HG03108 (cell line): Measurements from ENCODE around the gene FOXP1.
"Not testable (repeated sequence)": the region's sequence is repeated elsewhere in the genome, so short reads cannot be mapped to it uniquely, and the experiment has no call there.

Source experiments
- ATAC-seq: cut with Tn5 transposase; IDR thresholded peaks from one replicate; pipeline ENCODE4 v1.9.1; 2021; ENCODE audit warnings: moderate library complexity; ENCODE audit not compliant: unreplicated experiment

The FOXP1 gene

DNA sequence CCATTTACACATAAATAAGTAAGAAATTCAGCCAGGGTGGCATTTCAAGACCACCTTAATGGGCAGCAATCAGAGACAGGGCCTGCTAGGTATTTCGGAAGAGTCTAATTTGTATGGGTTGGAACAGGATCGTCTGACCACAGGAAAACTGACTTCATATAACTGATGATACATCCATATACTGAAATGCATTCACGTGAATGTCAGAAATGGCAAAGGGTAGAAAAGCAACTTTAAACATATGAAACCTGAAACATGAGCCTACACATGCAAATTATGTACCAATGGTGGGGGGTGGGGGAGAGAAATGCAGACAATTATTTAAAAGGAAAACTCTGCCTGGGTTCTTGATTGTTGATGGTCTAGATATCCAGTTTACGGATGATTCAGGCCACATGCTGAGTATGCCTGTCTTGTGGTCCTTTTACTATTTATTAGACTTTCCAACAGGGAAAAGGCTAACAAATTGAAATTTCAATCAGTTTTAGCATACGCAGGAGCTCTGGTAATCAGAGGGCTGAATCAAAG, 582.2 kb downstream of the FOXP1 start:
- no peak for ATAC-seq

DNA sequence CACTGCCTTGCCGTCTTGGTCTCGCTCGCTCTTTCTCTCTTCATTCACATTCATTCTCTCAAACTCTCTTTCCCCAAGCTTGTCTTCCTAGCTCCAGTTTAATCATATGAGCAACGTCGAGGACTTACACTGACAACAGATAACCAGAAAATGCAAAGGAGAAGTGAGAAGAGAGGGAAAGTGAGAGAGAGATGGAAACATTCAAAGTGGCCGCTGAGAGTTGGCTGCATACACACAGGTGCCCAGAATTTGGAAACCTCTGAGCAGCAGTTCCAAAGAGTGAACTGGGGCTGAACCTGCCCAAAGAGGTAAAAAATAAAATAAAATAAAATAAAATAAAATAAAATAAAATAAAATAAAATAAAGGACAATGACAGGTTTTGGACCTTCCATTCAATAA, 583.0 kb downstream of the FOXP1 start:
- no peak for ATAC-seq

DNA sequence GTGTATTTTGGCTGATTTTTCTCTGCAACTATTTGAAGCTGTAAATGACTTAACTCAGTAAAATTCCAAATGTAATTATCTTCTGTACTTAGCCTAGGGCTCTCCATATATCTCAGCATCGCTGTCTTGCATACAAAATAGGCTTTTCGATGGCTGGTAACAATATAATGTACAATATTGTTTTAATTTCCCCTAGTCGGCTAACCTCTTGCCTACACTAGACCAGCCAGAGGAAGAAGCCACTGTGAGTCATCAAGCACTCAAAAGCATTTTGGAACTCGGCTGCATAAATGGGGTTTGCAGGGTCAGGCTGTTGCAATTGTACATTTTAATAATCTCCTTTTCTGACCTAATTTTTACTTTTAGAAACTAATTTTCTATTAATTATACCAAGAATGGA, 583.8 kb downstream of the FOXP1 start:
- no peak for ATAC-seq

DNA sequence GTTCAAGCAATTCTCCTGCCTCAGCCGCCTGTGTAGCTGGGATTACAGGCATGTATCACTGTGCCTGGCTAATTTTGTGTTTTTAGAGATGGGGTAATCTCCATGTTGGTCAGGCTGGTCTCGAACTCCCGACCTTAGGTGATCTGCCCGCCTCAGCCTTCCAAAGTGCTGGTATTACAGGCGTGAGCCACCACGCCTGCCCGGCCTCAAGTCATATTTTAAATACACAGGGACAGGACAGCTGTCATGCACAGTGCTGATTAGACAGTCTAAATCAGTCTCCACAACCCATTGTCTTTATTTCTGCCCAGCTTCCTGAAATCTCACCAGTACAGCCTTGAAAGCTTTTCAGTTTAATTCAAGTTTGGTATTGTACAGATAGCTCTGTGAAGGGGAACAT, 587.4 kb downstream of the FOXP1 start:
- ATAC-seq, result no peak

DNA sequence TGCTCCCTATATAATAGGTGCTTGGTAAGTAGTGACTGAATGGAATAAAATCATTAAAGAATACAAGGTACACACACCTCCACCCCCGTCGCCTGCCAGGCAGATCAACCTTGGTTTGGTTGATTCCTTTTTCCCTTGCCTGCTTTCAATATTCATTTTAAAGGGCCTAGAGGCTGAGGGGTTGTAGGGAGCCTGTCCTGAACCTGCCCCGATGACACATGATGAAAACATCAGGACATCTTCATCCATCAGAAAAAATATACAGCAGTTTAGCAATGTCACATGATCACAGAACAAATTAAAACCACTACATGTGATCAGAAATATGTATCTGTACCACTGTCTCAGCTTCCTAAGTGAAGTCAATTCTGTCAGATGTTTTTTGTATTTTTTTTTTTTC, 588.9 kb downstream of the FOXP1 start:
- no peak for ATAC-seq

DNA sequence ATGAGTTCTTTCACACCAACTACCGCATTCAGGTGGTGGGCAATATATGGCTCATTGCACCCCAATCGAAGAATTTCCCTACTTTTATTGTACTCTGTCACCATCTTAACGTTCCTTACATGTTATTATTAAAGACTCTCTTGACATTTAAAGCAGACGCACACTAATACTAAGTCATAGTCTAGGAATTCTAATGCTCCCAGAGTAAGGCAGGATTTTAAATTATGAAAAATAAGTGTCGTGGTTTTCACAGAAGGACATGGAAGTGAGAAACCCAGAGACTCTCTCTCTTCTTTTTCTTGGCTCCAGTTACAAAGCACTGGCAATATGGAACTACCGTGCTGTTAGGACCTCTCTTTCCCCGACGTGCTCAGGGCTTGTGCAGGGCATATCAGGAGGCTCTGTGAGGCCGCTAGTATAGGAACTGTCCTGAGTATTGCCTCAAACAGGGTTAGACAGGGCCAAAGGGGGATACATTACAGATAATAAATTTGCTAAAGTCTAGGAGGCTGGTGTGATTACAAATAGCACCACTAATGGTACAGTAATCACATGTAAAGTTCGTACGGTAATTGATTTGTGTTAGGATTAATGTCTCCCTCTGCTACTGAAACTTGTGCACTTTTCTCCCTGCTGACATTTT, 590.8 kb downstream of the FOXP1 start:
- no peak for ATAC-seq

DNA sequence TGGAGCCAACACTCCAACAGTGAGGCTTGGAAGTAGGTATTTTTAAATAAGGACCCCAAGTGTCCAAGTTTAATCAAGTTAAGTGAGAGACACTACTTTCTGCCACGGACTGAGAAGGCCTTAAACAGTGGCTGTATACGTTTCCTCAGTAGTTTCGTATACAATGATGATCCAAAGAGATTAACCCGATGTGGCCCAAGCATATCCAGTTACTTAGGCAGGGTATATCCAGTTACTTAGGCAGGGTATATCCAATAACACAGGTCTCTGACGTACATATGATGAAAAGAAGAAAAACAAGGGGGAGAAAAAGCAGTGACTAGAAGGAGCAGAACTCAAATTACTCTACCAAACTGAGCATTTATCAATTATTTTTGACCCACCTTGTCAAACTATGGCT, 591.4 kb downstream of the FOXP1 start:
- no peak for ATAC-seq

DNA sequence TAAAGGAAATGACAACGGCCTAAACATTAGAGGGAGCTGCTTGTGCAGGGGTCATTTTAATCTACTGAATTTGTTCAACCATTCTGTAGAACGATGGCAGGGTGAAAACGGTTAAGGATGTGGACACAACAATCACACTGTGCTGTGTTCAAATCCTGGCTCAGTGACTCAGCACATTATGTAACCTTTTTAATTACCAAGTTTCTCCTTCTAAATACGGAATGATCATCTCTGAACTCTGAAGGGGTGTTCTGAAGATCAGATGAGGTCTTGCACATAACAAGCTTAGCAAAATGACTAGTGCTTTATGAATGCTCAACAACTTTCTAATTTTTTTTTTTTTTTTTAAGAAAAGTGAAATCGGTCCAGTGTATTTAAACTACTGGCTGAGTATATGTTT, 592.8 kb downstream of the FOXP1 start:
- no peak for ATAC-seq

DNA sequence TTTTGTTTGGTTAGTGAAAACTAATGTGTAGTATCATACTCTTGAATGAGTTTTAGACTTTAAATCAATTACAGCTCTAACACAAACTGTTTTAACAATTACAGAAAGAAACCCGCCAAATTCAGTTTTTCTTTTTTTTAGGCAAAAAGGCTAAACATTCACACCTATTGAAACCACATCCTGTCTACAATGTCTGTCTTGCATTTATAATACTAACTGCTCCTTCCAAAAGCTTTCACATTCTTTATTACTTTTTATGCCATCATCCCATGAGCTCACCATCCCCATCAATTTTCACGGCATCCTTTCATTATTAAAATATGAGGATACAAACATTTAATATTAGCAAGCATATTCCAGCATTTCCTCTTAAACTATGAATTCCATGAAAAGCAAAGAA, 593.3 kb downstream of the FOXP1 start:
- no peak for ATAC-seq

DNA sequence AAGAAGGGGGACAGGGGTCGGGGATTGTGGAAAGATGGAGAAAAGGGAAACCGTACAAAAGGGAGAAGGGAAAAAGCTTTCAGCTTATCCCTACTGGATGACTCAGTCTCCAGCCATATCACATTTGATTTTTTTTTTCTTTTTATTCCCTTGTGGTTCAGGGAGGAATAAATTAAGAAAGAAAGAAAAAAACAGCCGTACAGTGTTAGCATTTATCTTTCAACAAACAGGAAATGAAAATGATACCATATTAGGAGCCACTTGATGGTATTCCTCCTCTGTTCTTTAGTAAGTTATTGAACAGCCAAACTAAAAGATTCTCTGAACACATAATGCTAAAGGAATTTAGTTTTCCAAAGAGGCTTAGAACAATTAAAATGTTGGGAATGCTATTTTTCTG, 594.4 kb downstream of the FOXP1 start:
- ATAC-seq, result no peak

DNA sequence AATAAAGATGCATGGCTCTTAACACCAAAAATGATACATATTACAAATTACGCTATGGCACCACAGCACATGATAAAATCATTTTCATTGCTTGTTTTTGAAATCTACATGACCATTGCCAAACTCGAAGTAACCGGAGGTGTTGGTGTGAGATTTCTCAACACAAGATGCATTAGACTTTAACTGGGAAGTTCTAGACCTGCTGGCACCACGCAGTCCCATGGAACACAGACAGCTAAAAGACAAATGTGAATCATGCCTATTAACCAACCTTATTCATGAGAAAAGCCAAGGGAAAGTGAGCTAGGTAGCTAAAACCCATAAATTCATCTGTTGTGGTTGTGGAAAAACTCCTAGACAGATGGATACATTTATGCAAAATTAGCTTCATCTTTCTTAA, 595.4 kb downstream of the FOXP1 start:
- ATAC-seq, result no peak

DNA sequence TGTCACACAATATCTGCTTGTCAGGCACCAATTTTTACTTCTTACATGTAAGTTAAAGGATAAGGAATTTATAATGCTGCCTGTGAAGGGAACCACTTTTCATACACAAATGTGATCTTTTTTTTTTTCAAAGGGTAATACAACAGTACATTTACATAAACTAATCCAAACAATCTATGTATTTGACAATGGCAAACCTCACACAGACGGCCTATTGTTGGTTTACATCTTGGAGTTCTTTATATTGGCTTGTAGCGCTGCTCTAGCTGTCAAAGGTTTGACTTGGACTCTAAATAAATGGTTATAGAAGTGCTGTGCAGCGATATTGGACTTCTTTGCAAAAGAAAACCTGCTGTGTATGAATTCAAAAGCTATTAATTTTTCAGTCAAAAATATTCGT, 598.0 kb downstream of the FOXP1 start:
- ATAC-seq, result no peak

DNA sequence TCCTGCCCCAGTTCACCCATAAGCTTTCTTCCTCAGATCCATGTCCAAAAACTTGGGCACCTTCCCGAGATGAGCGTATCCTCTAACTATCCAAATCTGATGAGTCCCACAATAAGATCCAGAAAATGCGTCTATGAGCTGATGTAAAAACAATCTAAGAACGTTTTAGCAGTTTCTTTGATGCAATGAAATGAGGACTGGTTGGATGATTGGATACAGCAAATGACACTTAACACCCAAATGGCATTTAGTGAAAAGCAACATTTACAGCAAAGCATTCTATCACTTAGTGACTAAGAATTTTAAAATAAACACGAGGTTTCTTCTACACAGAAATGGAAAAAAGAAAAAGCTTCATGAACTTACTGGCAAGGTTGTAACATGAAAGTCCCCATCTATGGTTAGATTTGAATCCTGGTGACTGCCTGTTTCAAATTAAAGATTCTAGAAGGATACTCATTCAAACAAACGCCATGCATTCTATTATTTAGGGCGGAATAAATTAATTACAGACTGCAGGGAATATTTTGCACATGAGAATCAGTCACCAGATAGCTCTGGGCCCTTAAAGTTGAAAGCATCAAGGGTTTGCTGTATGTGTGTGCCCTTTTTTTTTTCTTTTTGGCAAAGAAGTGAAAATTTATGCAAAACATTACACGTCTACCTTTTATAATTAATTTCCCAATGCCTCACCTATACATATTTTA, 598.6 kb downstream of the FOXP1 start:
- ATAC-seq, result no peak

DNA sequence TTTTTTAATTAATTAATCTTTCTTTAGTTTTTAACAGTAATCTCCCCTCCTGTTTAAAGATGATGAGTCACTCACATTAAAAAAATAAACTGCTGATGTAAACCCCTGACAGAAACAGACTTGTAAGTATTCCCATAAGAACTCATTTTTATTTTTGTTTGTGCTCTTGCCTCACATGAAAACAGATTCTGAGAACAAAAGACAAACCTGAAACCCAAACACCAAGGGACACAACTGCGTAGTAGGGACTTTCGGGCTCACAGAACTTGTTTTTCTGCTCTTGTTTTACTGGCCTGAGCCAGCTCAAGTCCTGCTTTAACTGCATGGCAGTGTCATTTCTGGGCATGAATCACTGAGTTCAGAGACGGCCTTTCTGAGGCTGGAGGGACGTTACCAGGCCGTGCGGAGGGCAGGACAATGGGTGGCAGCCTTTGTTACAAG, 600.8 kb downstream of the FOXP1 start:
- ATAC-seq, result peak; percentile 79

DNA sequence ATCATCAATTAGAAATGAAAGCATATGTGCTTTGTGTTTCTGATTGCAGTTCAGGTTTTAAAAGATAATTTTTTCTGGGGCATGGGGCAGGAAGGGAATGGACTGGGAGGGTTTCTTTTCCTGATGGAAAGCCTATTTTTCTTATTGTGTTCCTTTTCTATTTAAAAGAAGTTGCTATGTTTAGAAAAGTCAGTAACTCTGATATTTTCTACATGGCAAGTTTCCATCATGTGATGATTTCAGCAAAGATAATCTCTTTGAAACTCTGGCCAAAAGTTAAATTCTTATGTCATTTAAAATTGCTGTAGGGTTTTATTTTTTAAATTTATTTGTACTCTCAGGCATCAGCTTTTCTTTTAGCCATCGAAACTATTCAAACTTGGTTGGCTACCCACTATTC, 601.2 kb downstream of the FOXP1 start:
- no peak for ATAC-seq

DNA sequence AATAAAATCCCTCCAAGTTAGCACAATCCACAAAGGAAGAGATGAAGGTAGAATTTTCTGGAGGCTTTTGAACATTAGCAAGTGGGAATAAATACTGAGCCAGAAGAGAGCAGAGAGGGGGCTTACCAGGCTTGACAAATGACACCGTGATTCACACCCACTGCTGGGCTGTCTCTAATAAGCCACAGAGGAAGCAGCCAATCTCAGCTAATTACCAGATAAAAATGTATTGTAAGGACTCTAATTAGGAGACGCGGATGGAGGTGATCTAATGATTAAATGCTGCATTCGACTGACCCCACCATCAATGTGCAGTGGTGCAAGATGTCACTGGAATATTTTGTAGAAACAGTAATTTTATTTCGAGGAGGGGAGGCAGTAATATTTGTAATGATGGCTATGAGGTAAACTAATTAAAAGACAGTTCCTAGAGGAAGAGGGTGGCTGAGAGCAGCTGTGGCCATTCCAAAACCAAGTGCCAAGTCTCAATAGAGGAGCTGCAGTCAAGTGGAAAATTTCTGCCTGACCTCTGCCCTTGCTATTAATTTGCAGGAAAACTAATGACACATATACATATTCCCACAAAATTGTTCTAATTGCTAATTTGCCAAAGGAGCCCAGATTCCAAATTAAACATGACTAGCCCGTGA, 602.2 kb downstream of the FOXP1 start:
- no peak for ATAC-seq

DNA sequence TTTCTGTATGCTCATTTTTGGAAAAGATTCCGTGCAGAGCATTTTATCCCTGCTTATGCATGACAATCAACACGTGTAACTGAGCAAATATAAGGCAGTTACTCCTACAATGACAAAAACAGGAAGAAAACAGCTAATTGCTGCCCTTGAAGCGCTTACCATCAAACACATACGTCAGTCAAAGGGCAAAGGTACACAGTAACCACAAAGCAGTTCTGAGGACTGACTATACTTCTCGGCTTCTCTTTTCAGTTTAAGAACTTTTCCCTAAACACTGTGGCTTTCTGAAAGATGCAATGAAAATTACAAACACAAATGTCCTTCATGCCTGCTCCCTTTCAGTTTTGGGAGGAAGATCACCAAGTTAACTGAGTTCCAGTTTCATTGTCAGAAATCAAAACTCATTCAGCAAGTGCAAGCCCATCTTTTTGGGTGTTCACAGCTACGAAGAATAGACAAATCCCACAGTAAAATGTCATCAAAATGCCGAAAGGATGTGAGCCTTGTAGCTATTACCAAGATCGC, 602.8 kb downstream of the FOXP1 start:
- ATAC-seq, result no peak

DNA sequence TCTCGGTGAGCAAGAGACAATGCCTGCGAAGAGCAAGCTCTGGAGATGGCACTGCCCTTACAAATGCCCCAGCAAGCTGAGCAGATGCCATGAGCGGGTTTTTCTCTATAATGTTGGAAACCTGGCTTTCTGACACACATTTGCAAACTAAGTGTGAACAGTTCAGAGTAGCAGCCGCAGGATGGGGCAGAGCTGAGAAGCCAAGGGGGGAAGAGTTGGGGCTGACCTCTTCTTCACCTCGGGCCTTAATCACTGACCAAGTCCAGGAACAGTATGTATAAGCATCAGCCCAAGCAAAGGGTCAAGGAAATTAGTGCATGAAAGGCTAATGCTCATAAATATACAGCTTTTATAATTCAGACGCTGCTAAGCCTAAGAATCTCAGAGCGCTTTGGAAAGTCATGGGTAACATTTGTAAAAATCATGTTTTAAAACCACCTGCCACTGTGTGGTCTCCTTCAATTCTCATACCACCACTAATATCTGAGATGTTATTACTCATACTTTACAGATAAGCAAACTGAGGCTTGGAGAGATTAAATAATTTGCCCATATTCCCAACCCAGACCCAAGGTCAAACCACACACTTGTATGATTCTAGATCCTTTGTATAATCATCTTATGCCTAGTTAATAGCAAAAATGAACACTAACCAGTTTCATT, 603.4 kb downstream of the FOXP1 start:
- no peak for ATAC-seq

DNA sequence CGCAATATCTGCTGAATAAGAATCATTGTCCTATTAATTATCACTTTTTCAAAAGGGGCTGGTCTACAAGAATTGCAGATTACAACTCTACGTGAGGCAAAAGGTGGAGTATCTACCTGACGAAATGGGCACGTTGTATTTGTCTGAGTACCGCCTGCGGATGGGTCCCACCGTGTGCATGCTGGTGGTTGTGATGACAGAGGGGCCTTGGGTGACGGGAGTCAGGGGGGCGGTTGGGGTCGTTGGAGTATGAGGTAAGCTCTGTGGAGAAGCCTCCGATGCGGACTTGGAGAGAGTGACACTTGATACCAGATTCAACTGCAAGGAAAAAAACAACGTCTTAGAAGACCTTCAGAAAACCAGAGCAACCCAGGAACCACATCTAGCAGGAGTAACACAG, 605.8 kb downstream of the FOXP1 start:
- no peak for ATAC-seq

DNA sequence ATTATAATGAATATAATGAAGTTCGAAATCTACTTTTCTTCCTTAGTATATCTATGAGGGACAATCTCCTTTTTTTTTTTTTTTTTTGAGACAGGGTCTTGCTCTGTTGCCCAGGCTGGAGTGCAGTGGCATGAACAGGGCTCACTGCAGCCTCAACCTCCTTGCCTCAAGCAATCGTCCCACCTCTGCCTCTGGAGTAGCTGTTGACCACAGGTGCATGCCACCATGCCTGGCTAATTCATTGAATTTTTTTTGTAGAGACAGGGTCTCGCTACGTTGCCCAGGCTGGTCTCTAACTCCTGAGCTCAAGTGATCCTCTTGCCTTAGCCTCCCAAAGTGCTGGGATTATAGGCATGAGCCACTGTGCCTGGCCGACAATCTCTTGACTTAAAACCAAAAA, 607.5 kb downstream of the FOXP1 start:
- not testable (repeated sequence) for ATAC-seq

DNA sequence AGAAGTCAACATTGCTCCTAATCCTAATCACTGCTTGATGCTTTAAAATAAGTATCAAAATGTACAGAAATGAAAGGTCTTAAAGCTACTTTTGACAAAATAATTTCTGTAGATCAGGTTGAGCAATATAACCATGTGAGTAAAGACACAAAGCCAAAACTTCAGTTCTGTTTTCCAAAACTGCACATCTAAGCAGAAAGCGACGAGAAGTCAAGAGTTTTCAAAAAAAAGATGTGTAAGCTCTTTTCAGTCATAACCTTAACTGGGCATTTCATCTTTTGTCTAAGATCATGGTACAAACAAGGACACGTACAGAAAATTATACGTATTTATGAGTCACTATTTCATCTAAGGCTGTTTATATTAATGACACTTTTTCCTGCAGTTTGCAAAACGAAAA, 608.8 kb downstream of the FOXP1 start:
- ATAC-seq, result no peak
